SK-N-MC (cell line): ENCODE data around the gene GIPC3.

ENCODE experiments used
- EZH2 ChIP-seq: fragments of 200-600 bp; sonication (generic); IDR thresholded peaks from one replicate; pipeline ENCODE4 v1.6.1; 2017; ENCODE audit warnings: antibody characterized with exemption
- FOXP2 ChIP-seq: optimal IDR thresholded peaks from 2 replicates; pipeline ENCODE3; 2011; ENCODE audit warnings: mild to moderate bottlenecking, moderate library complexity; ENCODE audit not compliant: insufficient read depth; ENCODE audit errors: extremely low read length, control extremely low read depth
- POLR2AphosphoS5 ChIP-seq: IDR thresholded peaks from 2 replicates; pipeline ENCODE4 v1.6.1; 2012; ENCODE audit warnings: mild to moderate bottlenecking, low read depth, low read length, borderline replicate concordance

- TF ChIP-seq EZH2 (no peak), POLR2AphosphoS5 (no peak), FOXP2 (no peak)
Measured at GRCh38 chr19:3591876-3592613, 6.8 kb downstream of the GIPC3 start.
